ENCODE measurements around the gene RAC2.

Gene RAC2

DNA sequence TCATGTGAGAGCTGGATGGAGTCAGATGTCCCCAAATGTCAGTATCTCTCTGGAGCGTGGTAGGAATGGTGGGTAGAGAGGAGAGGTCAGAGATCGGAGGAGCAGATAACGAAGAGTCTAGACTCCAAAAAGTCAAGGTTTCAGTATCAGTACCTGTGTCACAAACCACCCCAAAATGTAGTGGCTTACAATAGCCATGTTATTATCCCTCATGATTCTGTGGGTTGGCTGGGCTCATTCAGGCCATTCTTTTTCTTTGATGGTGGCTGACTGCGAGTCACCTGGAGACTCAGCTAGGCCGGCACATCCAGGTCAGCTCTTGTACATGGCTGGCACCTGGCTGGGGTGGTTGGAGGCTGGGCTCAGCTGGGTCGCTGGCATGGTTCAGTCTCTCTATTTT lies 24.5 kb downstream of the RAC2 start:
- TF ChIP-seq, protein P1, sequence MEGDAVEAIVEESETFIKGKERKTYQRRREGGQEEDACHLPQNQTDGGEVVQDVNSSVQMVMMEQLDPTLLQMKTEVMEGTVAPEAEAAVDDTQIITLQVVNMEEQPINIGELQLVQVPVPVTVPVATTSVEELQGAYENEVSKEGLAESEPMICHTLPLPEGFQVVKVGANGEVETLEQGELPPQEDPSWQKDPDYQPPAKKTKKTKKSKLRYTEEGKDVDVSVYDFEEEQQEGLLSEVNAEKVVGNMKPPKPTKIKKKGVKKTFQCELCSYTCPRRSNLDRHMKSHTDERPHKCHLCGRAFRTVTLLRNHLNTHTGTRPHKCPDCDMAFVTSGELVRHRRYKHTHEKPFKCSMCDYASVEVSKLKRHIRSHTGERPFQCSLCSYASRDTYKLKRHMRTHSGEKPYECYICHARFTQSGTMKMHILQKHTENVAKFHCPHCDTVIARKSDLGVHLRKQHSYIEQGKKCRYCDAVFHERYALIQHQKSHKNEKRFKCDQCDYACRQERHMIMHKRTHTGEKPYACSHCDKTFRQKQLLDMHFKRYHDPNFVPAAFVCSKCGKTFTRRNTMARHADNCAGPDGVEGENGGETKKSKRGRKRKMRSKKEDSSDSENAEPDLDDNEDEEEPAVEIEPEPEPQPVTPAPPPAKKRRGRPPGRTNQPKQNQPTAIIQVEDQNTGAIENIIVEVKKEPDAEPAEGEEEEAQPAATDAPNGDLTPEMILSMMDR (IDR thresholded peaks at IDR 0.05; ENCODE audit: low read depth, low read length) = no peak
- H3K4me3 ChIP-seq (replicated peaks in 1 of 2; ENCODE audit: low read depth in 2 of 2, low read length in 2 of 2) = no peak overlapping the region
- DNase-seq (ENCODE audit: low read depth in 2 of 2) = no peak

DNA sequence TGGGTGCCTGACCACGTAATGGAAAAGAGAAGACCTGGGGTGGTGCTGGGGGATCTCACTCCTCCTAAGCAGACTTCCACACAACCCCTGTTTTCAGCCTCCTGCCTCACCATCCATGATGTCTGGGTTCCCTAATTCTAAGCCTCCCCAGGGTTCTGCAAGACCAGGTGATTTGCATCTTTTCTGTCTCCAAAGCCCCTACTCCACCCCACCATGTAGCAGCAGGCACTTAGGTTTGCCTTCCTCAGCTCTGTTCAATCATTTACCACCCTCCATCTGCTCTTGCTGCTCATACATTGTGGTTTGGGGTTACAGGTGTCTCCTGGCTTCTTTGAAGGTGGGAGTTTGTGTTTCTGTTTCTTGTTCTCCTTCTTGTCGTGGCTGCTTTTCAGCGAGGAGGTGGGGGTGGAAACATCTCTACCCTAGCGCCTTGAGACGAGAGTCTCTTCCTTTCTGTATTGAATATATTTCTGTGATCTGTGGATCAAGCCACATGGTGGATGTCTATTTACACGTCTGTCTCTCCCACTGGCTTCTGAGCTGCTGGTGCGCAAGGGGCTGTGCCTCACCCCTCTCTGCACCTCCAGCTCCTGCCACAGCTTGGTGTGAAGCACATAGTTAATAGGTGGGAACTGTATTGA lies 25.2 kb downstream of the RAC2 start:
- H3K4me3 ChIP-seq (replicated peaks in 1 of 2; ENCODE audit: low read depth in 2 of 2, low read length in 2 of 2) = no peak overlapping the region
- DNase-seq (ENCODE audit: low read depth in 2 of 2) = no peak
- TF ChIP-seq, protein P1 (IDR thresholded peaks at IDR 0.05; ENCODE audit: low read depth, low read length) = no peak

DNA sequence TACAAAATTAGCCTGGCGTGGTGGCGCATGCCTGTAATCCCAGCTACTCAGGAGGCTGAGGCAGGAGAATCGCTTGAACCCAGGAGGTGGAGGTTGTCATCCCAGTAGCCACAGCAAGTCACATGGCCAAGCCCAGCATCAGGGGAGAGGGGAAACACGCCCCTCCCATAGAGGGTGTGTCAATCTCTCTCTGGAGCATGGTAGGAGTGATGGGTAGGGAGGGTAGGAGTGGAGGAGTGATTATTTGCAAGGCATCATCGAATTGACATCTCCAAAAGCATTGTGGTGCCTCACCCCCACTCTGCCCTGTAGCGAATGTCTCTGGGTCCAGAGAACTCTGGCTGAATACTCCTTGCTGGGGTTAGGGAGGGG lies 25.7 kb downstream of the RAC2 start:
- TF ChIP-seq, protein P1 (IDR thresholded peaks at IDR 0.05; ENCODE audit: low read depth, low read length) = no peak
- H3K4me3 ChIP-seq (replicated peaks in 1 of 2; ENCODE audit: low read depth in 2 of 2, low read length in 2 of 2) = no peak overlapping the region
- no peak for DNase-seq (ENCODE audit: low read depth in 2 of 2)

DNA sequence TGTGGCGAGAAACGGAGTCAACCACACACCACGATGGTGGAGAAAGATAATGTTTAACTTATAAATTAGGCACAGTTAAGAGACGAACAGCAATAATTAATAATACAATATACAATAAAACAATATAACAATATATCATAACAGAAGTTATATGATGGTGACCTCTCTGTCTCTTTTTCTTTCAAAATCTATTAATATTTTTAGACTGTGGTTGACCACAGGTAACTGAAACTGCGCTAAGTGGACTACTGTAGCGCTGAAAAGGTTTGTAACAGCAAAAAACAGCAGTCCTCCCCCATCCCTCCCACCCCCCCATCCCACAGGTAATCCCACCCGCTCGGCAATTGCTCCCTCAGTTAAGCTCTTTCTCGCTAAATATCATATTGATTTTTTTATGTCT lies 28.2 kb downstream of the RAC2 start:
- TF ChIP-seq, protein P1 (IDR thresholded peaks at IDR 0.05; ENCODE audit: low read depth, low read length) = no peak
- no peak for DNase-seq (ENCODE audit: low read depth in 2 of 2)
- no peak overlapping the region for H3K4me3 ChIP-seq (replicated peaks in 1 of 2; ENCODE audit: low read depth in 2 of 2, low read length in 2 of 2)

DNA sequence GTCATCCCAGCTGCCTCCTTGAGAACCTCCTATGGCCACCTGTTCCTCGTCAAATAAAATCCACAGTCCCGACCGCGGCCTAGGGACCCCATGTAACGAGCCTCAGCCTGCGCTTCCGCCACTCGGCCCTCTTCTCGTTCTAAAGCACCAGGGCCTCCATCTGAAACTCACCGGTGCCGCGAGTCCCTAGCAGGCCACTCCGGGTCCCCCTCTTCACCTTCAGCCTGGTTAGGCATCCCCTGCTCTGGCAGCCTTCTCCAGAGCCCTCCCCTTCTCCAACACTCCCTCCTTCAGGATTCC lies 29.4 kb downstream of the RAC2 start:
- TF ChIP-seq, protein P1 (IDR thresholded peaks at IDR 0.05; ENCODE audit: low read depth, low read length) = no peak
- H3K4me3 ChIP-seq (replicated peaks in 1 of 2; ENCODE audit: low read depth in 2 of 2, low read length in 2 of 2) = no peak overlapping the region
- no peak for DNase-seq (ENCODE audit: low read depth in 2 of 2)

DNA sequence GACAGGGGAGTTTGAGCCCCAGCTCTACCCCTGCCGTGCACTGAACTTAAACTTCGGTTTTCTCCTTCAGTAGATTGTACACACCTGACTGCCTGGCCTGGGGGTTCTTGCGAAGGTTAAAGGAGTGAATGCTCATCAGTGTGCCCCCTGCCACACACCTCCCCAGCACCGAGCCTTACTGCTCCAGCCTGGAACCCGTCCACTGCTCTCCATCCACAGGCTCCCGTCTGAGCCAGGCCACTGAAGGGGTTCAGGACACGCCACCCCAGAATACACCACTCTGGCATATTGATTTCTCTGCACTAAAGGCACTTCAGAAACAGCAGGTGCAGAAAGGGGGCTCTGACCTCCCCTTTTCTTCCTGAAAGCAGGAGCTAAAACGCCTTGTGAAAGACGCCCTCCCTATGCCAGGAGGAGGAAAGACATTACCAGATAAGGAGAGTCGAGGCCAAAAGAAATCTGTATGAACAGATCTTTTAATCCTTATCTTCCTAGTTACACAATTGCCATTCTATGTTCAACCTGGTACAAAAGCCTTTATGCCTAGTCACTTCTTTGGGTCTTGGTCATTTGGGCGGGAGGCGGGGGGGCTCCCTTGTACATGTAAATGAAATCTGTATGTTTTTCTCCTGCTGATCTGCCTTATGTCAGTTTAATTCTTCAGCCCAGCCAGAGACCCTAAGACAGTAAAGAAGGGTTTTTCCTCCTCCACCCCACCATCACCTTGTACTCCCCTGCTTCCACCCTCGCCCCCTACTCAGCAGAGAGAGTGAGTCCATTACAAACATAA lies 29.9 kb downstream of the RAC2 start:
- TF ChIP-seq, protein P1 (IDR thresholded peaks at IDR 0.05; ENCODE audit: low read depth, low read length) = no peak
- no peak for DNase-seq (ENCODE audit: low read depth in 2 of 2)

More for the DNA sequence above, 29.9 kb downstream of the RAC2 start:
- no peak overlapping the region for H3K4me3 ChIP-seq (replicated peaks in 1 of 2; ENCODE audit: low read depth in 2 of 2, low read length in 2 of 2)
